GM10266 (cell line): ENCODE measurements around the gene PDIA3.
"Not testable (repeated sequence)": the region's sequence is repeated elsewhere in the genome, so short reads cannot be mapped to it uniquely, and the experiment has no call there.

Source experiments
- DNase-seq: peaks from one replicate; pipeline ENCODE4 v3.0.0; 2012; ENCODE audit errors: extremely low spot score
- TF ChIP-seq, protein P1 (sequence below): IDR thresholded peaks from 2 replicates; pipeline ENCODE4 v1.5.1; 2012; ENCODE audit warnings: mild to moderate bottlenecking, low read depth; ENCODE audit not compliant: control insufficient read depth, insufficient read depth; ENCODE audit errors: missing control alignments

Gene PDIA3

DNA sequence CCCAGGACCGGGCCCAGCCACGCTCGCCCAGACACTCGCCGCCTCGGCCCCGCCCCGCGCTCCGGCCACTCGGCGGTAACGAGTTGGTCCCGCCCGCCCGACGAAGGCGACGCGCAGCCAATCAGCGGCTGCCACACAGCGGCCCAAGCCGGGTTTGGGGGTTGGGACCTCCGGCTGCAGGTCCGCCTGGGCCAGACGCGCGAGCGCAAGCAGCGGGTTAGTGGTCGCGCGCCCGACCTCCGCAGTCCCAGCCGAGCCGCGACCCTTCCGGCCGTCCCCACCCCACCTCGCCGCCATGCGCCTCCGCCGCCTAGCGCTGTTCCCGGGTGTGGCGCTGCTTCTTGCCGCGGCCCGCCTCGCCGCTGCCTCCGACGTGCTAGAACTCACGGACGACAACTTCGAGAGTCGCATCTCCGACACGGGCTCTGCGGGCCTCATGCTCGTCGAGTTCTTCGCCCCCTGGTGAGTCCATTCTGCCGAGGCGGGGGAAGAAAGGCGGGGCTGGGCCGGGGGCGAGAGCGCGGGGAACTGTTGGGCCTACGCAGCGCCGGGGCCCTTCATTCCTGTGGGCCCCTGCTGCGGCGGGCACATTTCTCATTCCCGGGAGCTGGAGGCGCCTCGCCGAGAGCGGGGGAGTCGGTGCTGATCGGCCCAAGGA, at the start of gene PDIA3:
Gene PDIA3 (plus strand): TSS at position 194 of the 658 bp plus-strand sequence. CDS start 102 bp downstream, at position 296.
- peak; percentile 93 for DNase-seq

DNA sequence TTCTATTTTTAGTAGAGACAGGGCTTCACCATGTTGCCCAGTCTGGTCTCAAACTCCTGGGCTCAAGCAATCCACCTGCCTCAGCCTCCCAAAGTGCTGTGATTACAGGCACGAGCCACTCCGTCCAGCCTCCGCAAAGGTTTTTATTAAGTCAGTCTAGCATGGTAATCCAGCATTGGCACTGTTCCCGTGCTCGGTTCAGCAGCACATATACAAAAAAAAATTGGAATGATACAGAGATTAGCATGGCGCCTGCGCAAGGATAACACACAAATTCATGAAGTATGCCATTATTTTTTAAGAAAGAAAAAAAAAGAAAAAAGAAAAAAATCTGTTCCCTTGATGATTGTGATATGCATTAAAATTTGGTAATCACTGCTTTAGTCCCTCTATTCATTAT, 44.1 kb upstream of the PDIA3 start:
- no peak for DNase-seq
- TF ChIP-seq, protein P1, sequence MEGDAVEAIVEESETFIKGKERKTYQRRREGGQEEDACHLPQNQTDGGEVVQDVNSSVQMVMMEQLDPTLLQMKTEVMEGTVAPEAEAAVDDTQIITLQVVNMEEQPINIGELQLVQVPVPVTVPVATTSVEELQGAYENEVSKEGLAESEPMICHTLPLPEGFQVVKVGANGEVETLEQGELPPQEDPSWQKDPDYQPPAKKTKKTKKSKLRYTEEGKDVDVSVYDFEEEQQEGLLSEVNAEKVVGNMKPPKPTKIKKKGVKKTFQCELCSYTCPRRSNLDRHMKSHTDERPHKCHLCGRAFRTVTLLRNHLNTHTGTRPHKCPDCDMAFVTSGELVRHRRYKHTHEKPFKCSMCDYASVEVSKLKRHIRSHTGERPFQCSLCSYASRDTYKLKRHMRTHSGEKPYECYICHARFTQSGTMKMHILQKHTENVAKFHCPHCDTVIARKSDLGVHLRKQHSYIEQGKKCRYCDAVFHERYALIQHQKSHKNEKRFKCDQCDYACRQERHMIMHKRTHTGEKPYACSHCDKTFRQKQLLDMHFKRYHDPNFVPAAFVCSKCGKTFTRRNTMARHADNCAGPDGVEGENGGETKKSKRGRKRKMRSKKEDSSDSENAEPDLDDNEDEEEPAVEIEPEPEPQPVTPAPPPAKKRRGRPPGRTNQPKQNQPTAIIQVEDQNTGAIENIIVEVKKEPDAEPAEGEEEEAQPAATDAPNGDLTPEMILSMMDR: no peak

DNA sequence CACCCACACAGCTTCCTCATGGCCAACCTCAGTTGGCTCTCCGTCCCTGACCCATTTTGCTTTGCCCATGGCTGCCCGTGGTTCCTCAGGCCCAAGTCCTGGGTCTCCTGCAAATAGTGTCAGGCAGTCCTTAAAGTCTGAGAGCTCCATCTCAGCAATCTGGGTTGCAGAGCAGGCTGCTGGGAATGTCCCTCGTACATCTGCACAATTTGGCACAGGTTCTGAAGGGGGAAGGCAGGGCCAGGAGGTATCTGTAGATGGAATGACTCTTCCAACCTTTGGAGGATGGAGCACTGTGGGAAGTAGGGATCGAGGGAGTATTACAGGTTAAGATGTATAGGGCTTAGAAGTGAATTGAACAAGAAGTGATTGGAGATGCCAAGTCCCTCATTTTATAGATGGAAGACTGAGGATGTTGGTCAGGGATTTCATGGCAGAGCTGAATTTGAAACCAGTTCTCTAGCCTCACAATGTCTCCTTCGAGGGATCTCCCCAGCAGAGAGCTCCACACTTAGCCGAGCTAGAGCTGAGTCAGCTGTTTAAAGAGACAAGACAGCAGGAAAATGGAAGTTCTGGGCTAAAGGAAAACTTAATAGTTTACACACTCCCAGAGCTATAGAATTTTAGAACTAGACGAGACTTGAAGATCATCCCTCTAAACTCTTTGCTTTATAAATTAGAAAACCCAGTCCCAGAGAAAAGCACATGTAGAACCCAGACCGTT, 43.4 kb upstream of the PDIA3 start:
- TF ChIP-seq, protein P1: no peak
- no peak for DNase-seq

DNA sequence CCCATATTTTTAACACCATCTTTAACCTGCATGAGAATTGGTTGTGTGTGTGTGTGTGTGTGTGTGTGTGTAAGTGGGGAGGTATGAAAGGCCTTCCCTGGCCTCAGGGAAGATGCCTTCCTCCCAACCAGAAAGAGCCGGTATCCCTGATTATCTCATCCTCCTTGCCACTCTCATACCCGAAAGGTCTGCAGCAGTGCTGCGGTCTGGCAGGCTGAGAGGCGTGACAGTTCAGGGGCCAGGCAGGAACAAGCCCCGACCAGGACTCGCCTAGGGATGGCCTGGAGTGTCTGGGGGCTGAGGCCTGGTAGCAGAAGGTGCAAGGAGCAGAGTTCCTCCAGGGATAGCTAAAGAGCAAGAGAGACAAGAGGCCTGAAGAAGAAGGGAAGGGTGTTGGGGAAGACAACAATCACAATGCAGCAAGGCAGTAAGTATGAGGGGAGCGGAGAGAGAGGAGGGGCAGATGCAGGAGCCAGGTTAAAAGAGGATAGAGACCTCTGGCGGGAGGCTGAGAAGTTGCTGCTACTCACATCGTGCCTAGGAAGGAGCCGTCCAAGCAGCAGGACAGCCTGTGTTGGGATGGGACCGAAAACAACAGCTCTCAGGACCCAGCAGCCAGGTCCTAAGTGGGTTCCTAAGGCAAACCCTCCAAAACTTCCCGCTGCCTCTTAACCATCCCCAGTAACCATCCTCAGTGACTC, 35.7 kb upstream of the PDIA3 start:
- not testable (repeated sequence) for DNase-seq

DNA sequence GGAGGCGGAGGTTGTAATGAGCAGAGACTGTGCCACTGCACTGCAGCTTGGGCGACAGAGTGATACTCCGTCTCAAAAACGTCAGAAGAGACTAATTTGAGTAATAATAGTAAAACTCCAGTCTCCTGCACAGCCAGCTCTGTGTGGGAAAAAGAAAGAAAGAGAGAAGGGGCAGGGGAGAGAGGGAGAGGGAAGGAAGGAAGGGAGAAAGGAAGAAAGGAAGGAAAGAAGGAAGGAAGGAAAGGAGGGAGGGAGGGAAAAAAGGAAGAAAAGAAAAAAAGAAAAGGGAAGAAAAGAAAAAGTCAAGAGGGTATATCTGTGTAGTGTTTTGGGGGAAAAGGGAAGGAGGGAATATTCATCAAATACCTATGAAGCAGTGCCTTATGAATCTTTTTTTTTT, 23.1 kb upstream of the PDIA3 start:
- TF ChIP-seq, protein P1: no peak
- DNase-seq: no peak

DNA sequence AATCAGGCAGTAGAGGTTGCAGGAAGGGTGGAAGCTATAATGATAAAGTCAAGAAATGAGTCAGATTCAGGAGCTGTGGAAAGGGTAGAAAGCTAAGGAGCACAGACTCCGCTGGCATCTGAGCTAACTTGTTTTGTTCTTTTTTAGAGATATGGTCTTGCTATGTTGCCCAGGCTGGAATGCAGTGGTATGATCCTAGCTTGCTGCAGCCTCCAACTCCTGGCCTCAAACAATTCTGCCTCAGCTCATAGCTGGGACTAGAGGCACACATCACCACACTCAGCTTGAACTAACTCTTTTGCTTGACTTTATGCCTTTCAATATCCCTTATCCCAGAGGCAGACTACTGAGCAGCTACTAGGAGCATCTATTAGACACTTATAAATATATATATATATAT, 19.9 kb upstream of the PDIA3 start:
- DNase-seq: not testable (repeated sequence)

DNA sequence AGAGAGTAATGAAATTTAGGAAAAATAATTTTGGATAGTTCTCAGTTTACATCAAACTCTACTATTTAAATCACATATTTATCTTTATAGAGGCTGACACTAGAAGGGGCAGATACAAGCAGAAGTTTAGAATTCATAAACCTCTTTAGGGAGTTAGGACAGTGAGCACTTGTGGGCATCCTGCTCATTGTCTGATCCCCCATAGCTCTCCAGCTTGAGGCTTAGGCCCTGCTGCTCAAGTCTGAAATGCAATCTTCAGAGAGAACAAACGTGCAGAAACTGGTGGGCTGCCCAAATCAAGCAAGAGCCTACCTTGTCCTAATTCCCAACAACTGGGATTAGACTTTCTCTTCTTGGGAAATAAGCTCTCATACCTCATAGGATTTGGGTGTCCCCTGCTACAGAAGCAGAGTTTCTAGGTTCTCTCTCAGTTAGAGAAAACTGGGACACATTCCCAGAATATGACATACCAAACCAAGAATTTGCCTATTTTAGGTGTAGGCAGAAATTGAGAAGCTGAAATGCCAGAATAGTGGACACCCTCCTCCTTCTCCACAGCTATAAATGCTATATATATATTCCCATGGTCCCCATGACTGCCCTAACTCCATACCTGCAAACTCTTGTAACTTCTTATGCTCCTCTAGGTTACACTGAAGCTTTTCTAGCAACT, 18.0 kb upstream of the PDIA3 start:
- not testable (repeated sequence) for DNase-seq

DNA sequence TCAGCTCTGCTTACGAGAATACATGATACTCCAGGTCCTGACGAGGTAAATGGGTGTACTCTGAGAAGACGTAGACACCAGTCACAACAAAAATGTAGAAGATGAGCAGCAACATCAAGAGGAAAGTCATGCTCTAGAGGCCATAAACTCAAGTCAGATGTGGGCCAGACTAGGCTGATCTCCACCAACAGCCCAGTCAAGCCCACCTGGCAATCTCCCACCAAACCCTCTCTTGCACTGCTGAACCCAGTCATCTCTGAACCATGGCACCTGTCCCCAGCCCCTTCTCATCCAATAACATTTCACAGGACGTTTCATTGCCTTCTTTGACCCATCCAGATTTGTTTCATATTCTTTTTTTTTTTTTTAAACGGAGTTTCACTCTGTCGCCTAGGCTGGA, 10.8 kb upstream of the PDIA3 start:
- peak; percentile 7 for DNase-seq
- TF ChIP-seq, protein P1: no peak

DNA sequence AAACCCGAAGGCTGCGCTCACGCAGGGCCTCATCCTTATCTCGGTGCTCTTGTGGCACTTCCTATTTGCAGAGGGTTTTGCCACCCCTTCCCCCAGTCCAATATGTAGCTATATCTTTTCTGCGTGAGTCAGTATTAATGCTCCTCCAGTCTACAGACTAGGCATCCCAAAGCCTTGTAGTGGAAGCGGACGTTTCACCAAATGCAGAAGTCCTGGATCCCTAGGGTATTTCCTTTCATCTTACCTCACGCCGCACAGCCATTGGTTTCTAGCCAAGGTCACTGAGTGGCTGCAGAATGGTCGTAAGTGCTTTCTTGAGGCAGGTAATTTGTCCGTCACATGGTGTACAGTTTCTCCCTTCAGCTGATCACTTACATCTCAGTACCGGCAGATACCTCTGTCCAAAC, 668 bp downstream of the PDIA3 start:
- DNase-seq: not testable (repeated sequence)
